ENCODE measurements around the gene KRTAP5-6. TPM values are rescaled to one million over a fixed set of nuclear protein-coding genes. Genes with fewer than 3 reads are reported as not detected.

Gene KRTAP5-6
- total RNA-seq, 4 donors from 2014 or later = not detected

DNA sequence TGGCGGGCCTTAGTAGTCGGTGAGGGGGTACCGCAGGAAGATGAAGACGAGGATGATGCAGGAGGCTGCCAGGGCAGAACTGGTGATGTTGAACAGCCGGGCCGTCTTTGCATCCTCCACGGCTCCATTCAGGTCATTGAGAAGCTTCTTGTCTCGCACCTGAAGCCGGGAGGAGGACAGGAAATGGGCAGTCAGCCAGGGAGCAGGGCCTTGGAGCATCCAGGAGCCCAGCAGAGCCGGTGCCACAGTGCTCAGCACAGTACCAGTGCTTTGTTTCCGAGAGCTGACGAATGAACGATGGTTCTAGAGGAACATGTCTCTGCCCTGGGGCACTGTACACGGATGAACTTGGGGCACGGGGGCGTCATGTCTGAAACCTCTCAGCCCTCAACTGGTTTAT lies 38.3 kb downstream of the KRTAP5-6 start:
- in situ Hi-C loops (cut with MboI; ENCODE audit: low sequenced_read_pairs in 4 of 4) (no loop called here), intact Hi-C loops (cut with DNase I; ENCODE audit: low total_unique reads) (no loop called here)
- Histone ChIP-seq H3K9me3 (peaks cover 0 to 6% (median 0%) of the 10 kb centered on the region in 3 donors), H3K4me1 (no peaks in the 10 kb centered on the region), H3K27ac (no peak overlapping the region), H3K4me3 (no peak overlapping the region), H3K27me3 (peaks cover 37 to 57% (median 50%) of the 10 kb centered on the region in 3 donors), H3K36me3 (no peaks in the 10 kb centered on the region)
- DNase-seq (no peak), ATAC-seq (no peak)
- no peak for TF ChIP-seq POLR2A (IDR thresholded peaks at IDR 0.05)
- TF ChIP-seq, protein P1, sequence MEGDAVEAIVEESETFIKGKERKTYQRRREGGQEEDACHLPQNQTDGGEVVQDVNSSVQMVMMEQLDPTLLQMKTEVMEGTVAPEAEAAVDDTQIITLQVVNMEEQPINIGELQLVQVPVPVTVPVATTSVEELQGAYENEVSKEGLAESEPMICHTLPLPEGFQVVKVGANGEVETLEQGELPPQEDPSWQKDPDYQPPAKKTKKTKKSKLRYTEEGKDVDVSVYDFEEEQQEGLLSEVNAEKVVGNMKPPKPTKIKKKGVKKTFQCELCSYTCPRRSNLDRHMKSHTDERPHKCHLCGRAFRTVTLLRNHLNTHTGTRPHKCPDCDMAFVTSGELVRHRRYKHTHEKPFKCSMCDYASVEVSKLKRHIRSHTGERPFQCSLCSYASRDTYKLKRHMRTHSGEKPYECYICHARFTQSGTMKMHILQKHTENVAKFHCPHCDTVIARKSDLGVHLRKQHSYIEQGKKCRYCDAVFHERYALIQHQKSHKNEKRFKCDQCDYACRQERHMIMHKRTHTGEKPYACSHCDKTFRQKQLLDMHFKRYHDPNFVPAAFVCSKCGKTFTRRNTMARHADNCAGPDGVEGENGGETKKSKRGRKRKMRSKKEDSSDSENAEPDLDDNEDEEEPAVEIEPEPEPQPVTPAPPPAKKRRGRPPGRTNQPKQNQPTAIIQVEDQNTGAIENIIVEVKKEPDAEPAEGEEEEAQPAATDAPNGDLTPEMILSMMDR (IDR thresholded peaks at IDR 0.05 in 4 of 5, conservative IDR thresholded peaks at IDR 0.05 in 1 of 5) = no peak

DNA sequence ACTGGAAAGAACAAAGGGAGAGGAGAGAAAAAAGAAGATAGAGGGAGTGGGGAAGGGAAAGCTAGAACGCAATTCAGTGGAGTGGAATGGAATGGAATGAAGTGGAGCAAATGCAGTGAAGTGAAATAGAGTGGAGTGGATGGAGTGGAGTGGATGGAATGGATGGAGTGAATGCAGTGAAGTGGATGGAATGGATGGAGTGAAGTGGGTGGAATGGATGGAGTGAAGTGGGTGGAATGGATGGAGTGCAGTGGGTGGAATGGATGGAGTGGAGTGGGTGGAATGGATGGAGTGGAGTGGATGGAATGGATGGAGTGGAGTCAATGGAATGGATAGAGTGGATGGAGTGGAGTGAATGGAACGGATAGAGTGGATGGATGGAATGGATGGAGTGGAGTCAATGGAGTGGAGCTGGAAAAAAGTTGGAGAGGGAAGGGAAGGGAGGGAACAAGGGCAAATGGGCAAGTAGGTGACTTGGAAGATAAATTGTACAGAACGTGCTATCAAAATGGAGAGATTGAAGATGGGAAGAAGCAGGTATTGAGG lies 39.5 kb downstream of the KRTAP5-6 start:
- H3K27me3 ChIP-seq = peaks cover 29 to 48% (median 45%) of the 10 kb centered on the region in 3 donors
- no peak for DNase-seq
- H3K36me3 ChIP-seq = no peaks in the 10 kb centered on the region
- in situ Hi-C loops (cut with MboI; ENCODE audit: low sequenced_read_pairs in 4 of 4) (no loop called here), intact Hi-C loops (cut with DNase I; ENCODE audit: low total_unique reads) (no loop called here)
- H3K4me3 ChIP-seq = no peak overlapping the region
- H3K9me3 ChIP-seq = peaks cover 0 to 6% (median 0%) of the 10 kb centered on the region in 3 donors
- no peak overlapping the region for H3K27ac ChIP-seq
- no peak for TF ChIP-seq POLR2A (IDR thresholded peaks at IDR 0.05)
- TF ChIP-seq, protein P1 (IDR thresholded peaks at IDR 0.05 in 4 of 5, conservative IDR thresholded peaks at IDR 0.05 in 1 of 5) = no peak
- H3K4me1 ChIP-seq = no peaks in the 10 kb centered on the region
- ATAC-seq = no peak

DNA sequence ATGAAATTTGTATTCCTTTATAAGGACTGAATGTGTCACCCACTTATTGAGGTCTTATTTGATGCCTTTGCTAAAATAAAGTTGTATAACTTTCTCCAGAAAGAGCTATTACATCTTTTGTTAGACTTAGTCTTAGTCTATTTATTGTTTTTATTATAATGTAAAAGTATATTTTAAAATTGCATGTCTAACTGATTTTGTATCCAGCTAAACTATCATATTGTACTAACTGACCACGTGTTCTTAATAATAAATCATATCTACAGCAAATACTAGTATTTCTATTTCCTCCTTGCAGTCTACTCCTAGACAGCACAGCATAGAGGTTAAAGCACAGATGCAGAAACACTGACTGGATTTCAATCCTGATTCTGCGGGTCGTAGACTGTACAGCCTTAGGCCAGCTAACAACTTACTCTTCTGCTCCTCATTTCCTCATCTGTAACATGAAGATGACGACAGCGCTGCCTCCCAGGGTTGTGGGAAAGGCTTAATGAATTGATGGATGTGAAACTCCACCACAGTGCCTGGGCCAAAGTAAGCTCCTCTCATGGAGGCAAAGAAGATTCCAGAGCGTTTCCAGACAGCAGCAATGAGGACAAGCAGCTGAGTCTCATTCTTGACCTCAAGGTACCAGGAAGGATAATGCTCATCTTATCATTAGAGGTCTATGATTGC lies 40.2 kb downstream of the KRTAP5-6 start:
- Histone ChIP-seq H3K4me3 (no peak overlapping the region), H3K9me3 (peaks cover 0 to 6% (median 0%) of the 10 kb centered on the region in 3 donors), H3K27ac (no peak overlapping the region), H3K27me3 (peaks cover 22 to 42% (median 41%) of the 10 kb centered on the region in 3 donors), H3K36me3 (no peaks in the 10 kb centered on the region), H3K4me1 (no peaks in the 10 kb centered on the region)
- ATAC-seq = no peak
- TF ChIP-seq, protein P1 (IDR thresholded peaks at IDR 0.05 in 4 of 5, conservative IDR thresholded peaks at IDR 0.05 in 1 of 5) = no peak
- TF ChIP-seq POLR2A (IDR thresholded peaks at IDR 0.05) = no peak
- DNase-seq = no peak
- intact Hi-C loops (cut with DNase I; ENCODE audit: low total_unique reads) = no loop called here
- in situ Hi-C loops (cut with MboI; ENCODE audit: low sequenced_read_pairs in 4 of 4) = no loop called here

DNA sequence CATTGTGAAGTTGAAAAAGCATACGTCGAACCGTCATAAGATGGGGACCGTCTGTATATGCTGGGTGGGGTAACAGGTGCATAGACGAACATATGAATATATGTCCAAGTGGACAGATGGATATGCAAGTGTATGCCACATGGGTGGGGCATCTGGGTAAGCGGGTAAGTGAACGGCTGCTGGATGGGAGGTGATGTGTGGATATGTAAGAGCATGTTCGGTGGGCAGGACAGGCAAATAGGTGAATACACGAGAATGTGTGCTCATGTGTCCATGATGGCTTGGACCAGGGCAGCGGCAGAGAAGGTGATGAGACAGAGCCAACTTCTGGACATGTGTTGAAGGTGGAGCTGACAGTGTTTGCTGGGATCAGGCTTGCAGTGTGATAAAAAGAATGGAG lies 41.4 kb downstream of the KRTAP5-6 start:
- TF ChIP-seq POLR2A (IDR thresholded peaks at IDR 0.05) = no peak
- TF ChIP-seq, protein P1 (IDR thresholded peaks at IDR 0.05 in 4 of 5, conservative IDR thresholded peaks at IDR 0.05 in 1 of 5) = no peak
- intact Hi-C loops (cut with DNase I; ENCODE audit: low total_unique reads) (no loop called here), in situ Hi-C loops (cut with MboI; ENCODE audit: low sequenced_read_pairs in 4 of 4) (no loop called here)
- H3K4me1 ChIP-seq = no peaks in the 10 kb centered on the region
- no peak overlapping the region for H3K27ac ChIP-seq
- no peaks in the 10 kb centered on the region for H3K36me3 ChIP-seq
- H3K4me3 ChIP-seq = no peak overlapping the region
- ATAC-seq = no peak
- DNase-seq = no peak
- H3K27me3 ChIP-seq = peaks cover 12 to 37% (median 36%) of the 10 kb centered on the region in 3 donors
- H3K9me3 ChIP-seq = peaks cover 0 to 6% (median 0%) of the 10 kb centered on the region in 3 donors

Measured in gastrocnemius medialis (tissue), 4 donors.